Transverse colon (tissue), 4 donors: ENCODE measurements around the gene INPP5F.

ENCODE experiments used
- CTCF ChIP-seq, 5 experiments: fragments of 200-600 bp in 3 of 5; fragments of 450-650 bp in 2 of 5; sonication (generic) in 3 of 5; IDR thresholded peaks; 1 replicate in 2 of 5; 2 replicates in 3 of 5; pipeline ENCODE4 v1.5.1; 2016 to 2017; ENCODE audit warnings: antibody characterized with exemption in 5 of 5, inconsistent platforms in 3 of 5, mild to moderate bottlenecking in 2 of 5, moderate library complexity in 1 of 5
- EP300 ChIP-seq: sonication (generic); formaldehyde crosslinking; IDR thresholded peaks from one replicate; pipeline ENCODE4 v1.6.1; 2017; ENCODE audit warnings: antibody characterized with exemption, low read depth
- POLR2A ChIP-seq: fragments of 450-650 bp; IDR thresholded peaks from one replicate; pipeline ENCODE4 v1.6.1; 2016; ENCODE audit warnings: antibody characterized with exemption, mild to moderate bottlenecking, moderate library complexity
- POLR2AphosphoS5 ChIP-seq, 3 donors: sonication (generic); formaldehyde crosslinking; IDR thresholded peaks; one replicate each; pipeline ENCODE4 v1.6.1; 2016; ENCODE audit warnings: antibody characterized with exemption in 3 of 3

GRCh38 chr10:119834188-119834587 lies 108.3 kb downstream of the INPP5F start:
- TF ChIP-seq CTCF (IDR thresholded peaks at IDR 0.05) (no peak), POLR2A (no peak), EP300 (no peak), POLR2AphosphoS5 (IDR thresholded peaks at IDR 0.05) (no peak)
